GM19397 (cell line): ENCODE data around the gene CEP78.

Experiments
- ATAC-seq: cut with Tn5 transposase; IDR thresholded peaks from one replicate; pipeline ENCODE4 v1.9.1; 2021; ENCODE audit warnings: mild to moderate bottlenecking, moderate library complexity; ENCODE audit not compliant: unreplicated experiment

Gene CEP78

DNA sequence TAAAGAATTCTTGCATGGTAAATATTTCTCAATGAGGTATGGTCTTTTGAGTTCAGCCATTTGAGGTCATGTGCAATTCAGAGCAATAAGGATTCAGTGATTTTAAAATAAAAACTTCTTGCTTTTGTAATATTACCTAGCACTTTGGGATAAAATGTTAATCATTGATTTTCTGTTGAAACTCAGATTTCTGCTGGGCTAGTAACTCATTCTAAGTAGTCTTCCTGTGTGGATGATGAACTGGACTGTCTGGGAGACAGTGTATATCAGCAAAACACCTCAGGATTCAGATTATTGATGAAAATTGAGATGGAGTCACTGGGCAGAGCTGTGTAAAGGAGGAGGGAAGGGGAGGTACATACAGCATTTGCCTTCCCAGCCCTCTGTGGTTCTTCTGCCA lies 50.2 kb downstream of the CEP78 start:
- no peak for ATAC-seq

DNA sequence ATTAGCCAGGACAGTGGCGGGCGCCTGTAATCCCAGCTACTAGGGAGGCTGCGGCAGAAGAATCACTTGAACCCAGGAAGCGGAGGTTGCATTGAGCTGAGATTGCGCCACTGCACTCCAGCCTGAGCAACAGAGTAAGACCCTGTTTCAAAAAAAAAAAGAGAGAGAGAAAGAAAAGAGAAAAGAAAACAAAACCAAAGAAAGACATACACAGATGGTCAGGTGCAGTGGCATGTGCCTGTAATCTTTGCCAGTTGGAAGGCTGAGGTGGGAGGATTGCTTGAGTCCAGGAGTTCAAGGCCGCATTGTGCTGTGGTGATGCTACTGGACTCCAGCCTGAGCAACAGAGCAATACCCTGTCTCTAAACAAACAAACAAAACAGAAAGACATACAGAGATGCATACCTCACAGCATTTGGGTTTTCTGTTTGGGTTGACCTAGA lies 51.1 kb downstream of the CEP78 start:
- no peak for ATAC-seq

GRCh38 chr9:78288214-78288892 lies 52.5 kb downstream of the CEP78 start:
- ATAC-seq = no peak

DNA sequence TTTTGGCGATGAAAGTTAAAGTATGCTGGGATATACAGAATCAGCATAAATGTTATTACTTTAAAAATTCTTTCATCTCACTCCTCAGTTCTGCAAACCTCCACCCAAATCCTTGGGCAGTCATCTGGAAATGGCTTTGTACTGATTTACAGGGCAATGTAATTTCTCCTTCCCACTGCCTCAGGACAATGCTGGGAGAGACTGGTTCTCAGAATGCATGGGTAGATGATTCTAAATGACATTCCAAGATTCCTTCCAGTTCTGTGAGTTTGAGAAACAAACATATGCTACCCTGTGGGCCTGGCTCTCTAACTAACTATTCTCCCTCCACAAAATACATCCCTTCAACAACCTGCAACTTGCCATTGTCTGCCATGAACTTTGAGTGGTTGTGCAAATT lies 53.6 kb downstream of the CEP78 start:
- ATAC-seq = no peak

DNA sequence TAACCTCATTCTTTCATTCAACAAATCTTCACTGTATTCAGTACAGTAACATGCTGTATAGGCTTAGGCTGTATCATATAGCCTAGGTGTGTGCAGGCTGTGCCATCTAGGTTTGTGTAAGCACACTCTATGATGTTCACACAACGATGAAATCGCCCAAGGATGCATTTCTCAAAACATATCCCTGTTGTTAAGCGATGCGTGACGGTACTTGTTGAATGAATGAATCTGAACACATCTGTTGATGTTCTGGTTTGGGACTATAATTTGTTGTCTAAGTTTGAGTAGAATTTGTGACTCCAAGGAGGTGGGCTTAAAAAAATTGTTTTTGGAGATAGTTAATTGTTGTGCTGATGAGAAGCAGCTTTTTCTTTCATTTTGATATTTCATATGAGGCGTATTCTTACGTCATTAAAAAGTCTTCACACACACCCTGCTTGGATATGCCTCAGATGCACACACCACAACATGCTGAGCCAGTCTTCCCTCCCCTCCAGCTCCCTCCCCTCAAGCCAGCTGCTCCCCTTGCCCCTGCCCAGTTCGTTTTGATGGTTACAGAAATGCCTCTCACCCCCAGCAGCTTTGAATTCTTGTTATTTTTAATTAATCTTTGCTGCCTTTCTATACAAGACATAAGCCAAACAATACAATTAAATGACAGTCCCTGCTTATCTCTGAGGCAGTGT lies 55.5 kb downstream of the CEP78 start:
- no peak for ATAC-seq

DNA sequence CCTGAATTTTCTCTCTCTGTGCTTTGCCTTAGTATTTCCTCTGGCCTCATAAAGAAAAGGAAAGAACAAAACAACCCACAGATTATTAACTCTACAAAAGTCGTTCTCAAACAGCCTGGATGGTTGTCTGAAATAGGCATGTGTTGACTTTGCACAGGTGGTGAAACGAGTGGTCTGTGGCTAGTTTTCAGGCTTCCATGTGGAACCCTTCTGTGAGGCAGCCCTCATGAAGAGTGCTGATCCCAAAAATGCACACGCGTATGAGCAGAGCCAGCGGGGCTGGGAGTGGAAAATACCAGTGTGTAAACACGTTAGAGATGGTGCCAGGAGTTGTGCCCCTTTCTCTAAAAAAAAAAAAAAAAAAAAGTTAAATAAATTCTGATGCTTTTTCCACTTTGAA lies 56.2 kb downstream of the CEP78 start:
- no peak for ATAC-seq

GRCh38 chr9:78292716-78293497 lies 57.0 kb downstream of the CEP78 start:
- ATAC-seq = no peak

DNA sequence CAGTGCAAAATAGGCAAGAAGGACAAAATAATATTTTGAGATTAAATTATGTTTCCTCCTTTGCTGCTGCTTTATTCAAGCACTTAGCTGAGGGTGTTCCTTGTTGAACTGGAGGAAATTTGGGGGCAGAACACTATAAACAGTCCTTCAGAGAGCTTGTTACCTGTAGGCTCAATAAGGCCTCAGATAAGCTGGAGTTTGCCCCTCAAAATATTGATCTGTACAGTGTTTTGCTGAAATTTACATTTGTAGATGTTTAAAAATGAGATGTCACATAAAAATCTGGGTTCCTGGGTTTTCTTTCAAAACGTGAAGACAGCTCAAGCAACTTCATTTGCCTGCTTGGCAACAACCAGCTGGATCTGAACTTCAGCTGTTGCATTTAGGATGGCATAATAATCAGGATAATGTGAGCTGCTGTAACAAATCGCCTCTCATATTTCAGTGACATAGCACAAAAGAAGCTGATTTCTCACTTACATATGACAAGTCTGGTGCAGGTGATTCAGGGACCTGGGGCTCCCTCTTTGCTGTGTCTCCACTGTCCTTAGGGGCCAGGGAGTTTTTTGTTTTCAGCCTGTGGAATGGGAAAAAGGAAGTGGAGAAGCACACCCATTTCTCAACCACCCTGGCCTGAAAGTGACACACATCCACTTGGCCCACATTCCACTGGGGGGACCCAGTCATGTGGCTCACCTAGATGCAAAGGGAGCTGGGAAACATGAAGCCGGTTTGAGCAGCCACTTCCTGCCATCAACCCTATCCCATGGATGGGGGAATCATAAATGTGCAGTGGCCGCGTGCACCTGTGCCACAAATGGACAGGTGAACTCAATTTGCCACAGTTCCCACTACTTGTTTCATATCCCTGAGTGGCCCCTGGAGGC lies 58.7 kb downstream of the CEP78 start:
- no peak for ATAC-seq

DNA sequence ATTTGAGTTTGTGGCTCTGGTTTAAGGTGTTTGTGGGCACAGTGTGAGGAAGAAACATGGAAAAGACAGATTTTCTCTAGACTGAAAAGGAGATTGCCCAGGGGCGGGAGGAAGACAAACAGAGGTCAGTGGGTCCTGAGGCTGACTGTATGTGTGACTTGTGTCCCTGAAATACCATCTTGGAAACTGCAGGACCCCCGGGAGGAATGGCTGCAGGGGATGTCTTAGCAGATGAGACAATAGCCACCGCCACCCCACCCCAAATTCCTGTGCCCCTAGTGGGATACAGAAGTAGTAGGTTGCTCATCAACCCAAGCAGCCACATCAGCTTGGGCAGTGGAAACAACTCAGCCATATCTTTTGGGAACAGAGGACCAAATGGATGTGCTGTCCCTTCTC lies 59.3 kb downstream of the CEP78 start:
- no peak for ATAC-seq

GRCh38 chr9:78295731-78296130 lies 59.9 kb downstream of the CEP78 start:
- ATAC-seq = no peak

DNA sequence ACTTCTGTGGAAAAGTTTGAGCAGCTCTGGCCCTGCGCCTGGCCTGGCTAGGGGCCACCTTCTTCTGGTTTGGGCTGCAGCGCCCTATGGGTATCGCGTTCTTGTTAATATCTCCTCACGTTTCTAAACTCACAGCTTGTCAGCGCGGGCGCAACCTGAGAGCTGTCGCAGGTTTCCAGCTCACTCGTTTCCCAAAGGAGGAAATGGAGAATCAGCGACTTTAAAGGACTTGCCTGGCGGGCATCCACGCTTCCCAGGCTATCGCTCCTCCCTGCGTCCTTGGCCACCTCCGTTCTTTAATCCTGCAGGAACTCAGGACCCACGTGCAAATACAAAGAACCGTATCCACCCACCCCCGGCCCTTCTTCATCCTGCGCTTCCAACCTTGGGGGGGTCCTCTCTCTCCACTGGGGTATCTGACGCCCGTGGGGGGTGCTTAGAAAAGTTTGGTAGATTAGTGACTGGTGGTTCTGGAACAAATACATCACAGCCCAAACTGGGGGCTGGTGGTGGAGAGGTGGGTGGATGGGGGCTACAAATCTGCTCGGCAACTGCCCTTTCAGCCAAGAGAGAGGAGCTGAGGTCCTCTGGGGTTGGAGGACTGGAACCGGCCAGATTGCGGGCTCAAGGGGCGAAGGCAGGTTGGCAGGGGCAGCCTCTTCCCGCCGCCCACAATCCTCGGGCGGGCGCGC lies 60.5 kb downstream of the CEP78 start:
- ATAC-seq = no peak

DNA sequence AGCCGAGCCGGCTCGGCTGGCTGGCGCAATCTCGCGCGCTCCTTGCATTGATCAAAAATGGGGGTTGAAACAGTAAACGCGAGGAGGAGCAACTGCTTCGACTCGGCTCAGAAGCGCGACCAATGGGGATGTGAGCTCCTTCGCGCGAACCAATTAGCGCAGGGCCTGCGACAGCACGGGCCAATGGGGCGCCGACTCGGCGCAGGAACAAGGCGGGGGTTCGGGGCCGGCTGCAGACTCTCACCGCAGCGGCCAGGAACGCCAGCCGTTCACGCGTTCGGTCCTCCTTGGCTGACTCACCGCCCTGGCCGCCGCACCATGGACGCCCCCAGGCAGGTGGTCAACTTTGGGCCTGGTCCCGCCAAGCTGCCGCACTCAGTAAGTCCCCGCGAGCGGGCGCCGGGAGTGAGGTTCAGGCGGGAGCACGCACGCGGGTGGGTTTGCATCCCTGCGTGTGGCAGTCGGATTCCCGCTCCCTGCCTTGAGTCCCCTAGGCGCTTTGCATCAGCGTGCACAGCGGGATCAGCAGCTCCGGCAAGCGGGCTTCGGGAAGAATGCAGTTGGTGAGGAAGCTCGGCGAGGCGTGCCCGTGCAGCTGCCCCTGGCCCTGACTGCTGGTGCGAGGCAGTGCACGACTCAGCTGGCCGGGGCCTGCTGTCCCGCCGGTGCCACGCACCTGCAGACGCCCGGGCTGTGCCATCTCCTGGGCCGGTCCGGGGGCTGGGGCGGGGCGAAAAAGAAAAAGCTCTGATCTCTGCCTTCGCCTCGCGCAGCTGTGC lies 61.2 kb downstream of the CEP78 start, which contains the start of gene PSAT1:
TSS of gene PSAT1 (plus strand) at position 233 of the 779 bp plus-strand sequence. CDS start at position 319, 86 bp downstream.
- peak; percentile 98 for ATAC-seq

- no peak for ATAC-seq
These were observed 61.7 kb downstream of the CEP78 start for GRCh38 chr9:78297672-78297961.

DNA sequence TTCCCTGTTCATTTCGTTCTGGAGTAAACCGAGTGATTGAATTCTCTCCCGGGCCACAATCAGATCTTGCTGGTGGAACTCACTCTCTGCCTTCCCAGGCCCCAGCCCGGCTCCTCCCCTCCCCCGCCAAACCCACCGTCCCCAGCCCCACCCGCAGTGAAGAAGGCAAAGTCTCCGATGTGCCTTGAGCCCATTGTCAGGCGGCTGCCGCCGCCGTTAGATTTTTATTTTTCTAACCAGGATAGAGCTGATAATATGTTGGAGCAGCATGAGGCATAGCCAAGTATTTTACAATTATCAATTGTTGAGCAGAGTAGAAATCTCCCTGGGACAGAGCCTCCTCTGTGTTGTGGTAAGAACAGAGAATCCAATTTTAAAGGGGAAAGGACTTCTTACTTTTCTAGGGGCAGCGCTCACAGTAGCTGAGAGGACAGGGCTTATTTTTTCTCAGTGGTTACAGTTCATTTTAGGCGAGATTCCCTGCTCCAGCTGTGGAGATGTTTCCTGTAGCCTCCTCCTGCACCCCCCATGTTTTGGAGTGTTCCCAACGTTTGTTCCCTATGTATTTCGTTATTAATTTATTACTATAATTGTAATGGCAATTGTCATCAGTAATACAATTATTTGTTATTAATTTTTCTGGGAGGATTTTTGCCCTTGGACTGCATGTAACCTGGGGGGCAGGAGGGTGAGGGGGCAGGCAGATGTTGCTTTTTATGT lies 62.3 kb downstream of the CEP78 start:
- no peak for ATAC-seq

DNA sequence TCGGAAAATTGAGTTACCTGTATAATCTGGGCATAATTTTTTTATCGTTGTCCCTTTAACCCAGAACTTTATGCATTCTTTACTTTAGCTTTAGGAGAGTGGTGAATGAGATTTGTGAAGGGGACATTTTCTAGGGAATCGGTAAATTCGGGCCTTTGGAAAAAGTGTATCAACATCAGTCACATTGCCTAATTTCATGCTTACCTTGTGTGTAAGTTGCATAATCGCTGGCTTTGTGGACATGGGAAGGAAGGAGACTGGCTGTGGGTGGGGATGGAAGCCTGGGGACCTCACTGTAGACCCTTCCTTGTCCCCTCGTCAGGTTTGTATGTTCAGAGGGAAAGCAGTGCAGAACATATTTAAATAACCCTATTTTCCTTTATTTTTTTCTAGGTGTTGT lies 64.3 kb downstream of the CEP78 start:
- ATAC-seq = no peak

GRCh38 chr9:78301466-78301865 lies 65.6 kb downstream of the CEP78 start:
- no peak for ATAC-seq

DNA sequence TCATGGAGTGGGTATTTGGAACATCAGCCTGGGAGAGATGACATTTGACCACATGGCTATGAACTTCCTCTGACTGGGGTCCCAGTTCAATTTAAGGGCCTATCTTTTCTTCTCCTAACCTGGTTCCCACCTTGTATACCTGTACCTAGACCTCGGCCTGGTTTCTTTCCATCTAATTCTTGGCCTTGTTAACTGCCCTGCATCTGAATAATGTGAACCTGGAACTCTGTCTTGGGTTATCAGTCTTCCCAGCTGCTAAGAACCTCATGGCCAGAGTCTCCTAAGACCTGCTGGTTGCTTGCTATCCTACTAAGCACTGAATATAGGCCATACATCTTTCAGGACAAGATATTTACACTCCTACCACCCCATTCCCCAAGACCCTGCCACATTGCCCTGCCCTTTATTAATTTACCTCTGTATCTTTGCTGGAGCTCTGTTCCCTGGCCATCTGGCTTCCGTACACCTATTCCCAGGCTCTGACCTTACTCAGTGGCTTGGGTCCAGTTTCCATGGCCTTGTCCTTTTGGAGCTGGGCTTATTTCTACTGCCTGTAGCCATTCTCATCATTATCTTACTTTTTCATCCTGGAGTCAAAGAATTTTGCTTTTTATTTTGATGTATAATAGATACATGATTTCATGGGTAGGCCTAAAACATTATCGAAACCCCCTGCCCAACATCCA lies 67.6 kb downstream of the CEP78 start:
- no peak for ATAC-seq

GRCh38 chr9:78304357-78304756 lies 68.5 kb downstream of the CEP78 start:
- no peak for ATAC-seq
